Activated CD4-positive, CD25-positive, alpha-beta regulatory T cell treated with anti-CD3 and anti-CD28 coated beads, Interleukin-2, amount 50 U/mL, for 24 hours (primary cell): Measurements from ENCODE around the gene KCNIP3.

Source experiments
- ATAC-seq, 2 donors: fragments of 150-1000 bp; cut with Tn5 transposase; one replicate each; pipeline ENCODE4 v1.10.0; 2021; ENCODE audit warnings: mild to moderate bottlenecking in 1 of 2, moderate library complexity in 1 of 2

Gene KCNIP3

GRCh38 chr2:95297639-95298395 lies 670 bp downstream of the KCNIP3 start:
- no peak for ATAC-seq

- ATAC-seq, result no peak
Measured at GRCh38 chr2:95298486-95299111, 1.5 kb downstream of the KCNIP3 start.

GRCh38 chr2:95299961-95300360 lies 2.8 kb downstream of the KCNIP3 start:
- ATAC-seq, result no peak

- ATAC-seq, result no peak
Measured at GRCh38 chr2:95300450-95300849, 3.3 kb downstream of the KCNIP3 start.

GRCh38 chr2:95301186-95301585 lies 4.0 kb downstream of the KCNIP3 start:
- no peak for ATAC-seq

- ATAC-seq, result no peak
Measured at GRCh38 chr2:95301876-95302641, 4.9 kb downstream of the KCNIP3 start.

GRCh38 chr2:95303191-95303919 lies 6.2 kb downstream of the KCNIP3 start:
- ATAC-seq, result no peak

- ATAC-seq, result no peak
Measured at GRCh38 chr2:95305380-95306061, 8.4 kb downstream of the KCNIP3 start.

GRCh38 chr2:95306336-95306895 lies 9.3 kb downstream of the KCNIP3 start:
- no peak for ATAC-seq

GRCh38 chr2:95307036-95307435 lies 9.9 kb downstream of the KCNIP3 start:
- ATAC-seq, result no peak

- no peak for ATAC-seq
Measured at GRCh38 chr2:95307878-95308277, 10.7 kb downstream of the KCNIP3 start.

- no peak for ATAC-seq
Measured at GRCh38 chr2:95308426-95308990, 11.4 kb downstream of the KCNIP3 start.

- no peak for ATAC-seq
Measured at GRCh38 chr2:95309599-95309998, 12.5 kb downstream of the KCNIP3 start.

- no peak for ATAC-seq
Measured at GRCh38 chr2:95310216-95310615, 13.1 kb downstream of the KCNIP3 start.

- no peak for ATAC-seq
Measured at GRCh38 chr2:95310651-95311050, 13.5 kb downstream of the KCNIP3 start.

GRCh38 chr2:95311815-95312542 lies 14.8 kb downstream of the KCNIP3 start:
- no peak for ATAC-seq

GRCh38 chr2:95312543-95313201 lies 15.5 kb downstream of the KCNIP3 start:
- no peak for ATAC-seq

- ATAC-seq, result no peak
Measured at GRCh38 chr2:95313296-95314131, 16.4 kb downstream of the KCNIP3 start.

- no peak for ATAC-seq
Measured at GRCh38 chr2:95314598-95314963, 17.4 kb downstream of the KCNIP3 start.
